HCT116 (cell line): ENCODE results near the gene ASIP. TPM values are rescaled to one million over a fixed set of nuclear protein-coding genes. Genes with fewer than 3 reads are reported as not detected.
"Not testable (repeated sequence)": the region's sequence is repeated elsewhere in the genome, so short reads cannot be mapped to it uniquely, and the experiment has no call there.

Source experiments
- ATAC-seq: fragments of 200-7000 bp; cut with Tn5 transposase; 2 replicates; pipeline ENCODE4 v1.9.1; 2020; ENCODE audit warnings: mild to moderate bottlenecking, moderate library complexity
- BruUV-seq: library from RNA; stranded (reverse); fragments of 400-500 nt; replicated peaks from 2 replicates; lab custom pipeline; 2021; lab: Mats Ljungman, UMichigan
- CTCF ChIA-PET: fragments of 300-600 bp; sonication (Branson Sonifier 250); formaldehyde crosslinking; loops from one replicate; lab custom pipeline; 2021; ENCODE audit warnings: antibody characterized with exemption; lab: Charles Lee
- POLR2A ChIA-PET: fragments of 300-600, 350-600 bp; sonication (Branson Sonifier 250); formaldehyde crosslinking; loops from one replicate; lab custom pipeline; 2021; ENCODE audit warnings: antibody characterized with exemption; lab: Charles Lee
- RAD21 ChIA-PET, 2 experiments: fragments of 300-600 bp; sonication (Branson Sonifier 250); formaldehyde crosslinking; loops; one replicate each; lab custom pipeline; 2023; ENCODE audit warnings: low total read pairs in 2 of 2; ENCODE audit not compliant: uncharacterized antibody in 2 of 2, unreplicated experiment in 2 of 2, low non-redundant PET in 1 of 2; lab: Charles Lee
- DNase-seq: peaks from one replicate; pipeline ENCODE4 v3.0.0-alpha.2; 2010; ENCODE audit warnings: low read depth, low spot score
- H2AFZ ChIP-seq: fragments of 200-600 bp; shearing (Covaris generic), sonication (generic); 2 replicates; pipeline ENCODE4 v1.6.1; 2017; ENCODE audit warnings: low read depth, mixed run types, mixed read lengths, antibody characterized with exemption, low read length; ENCODE audit not compliant: poor library complexity, severe bottlenecking
- H3K27ac ChIP-seq: 2 replicates; pipeline ENCODE4 v1.5.1; 2012; ENCODE audit warnings: low read depth, low read length
- H3K27me3 ChIP-seq: fragments of 200-600 bp; sonication (generic); 2 replicates; pipeline ENCODE4 v1.6.1; 2016; ENCODE audit warnings: mixed run types, low read length, mixed read lengths; ENCODE audit not compliant: insufficient read depth
- H3K36me3 ChIP-seq, 2 experiments: fragments of 200-500 bp in 1 of 2; fragments of 200-600 bp in 1 of 2; sonication (Bioruptor generic) in 1 of 2; sonication (generic) in 1 of 2; 2 replicates each; pipeline versions ENCODE4 v1.5.1 to v1.6.1; 2014 to 2016; ENCODE audit warnings: low read length in 2 of 2, inconsistent platforms in 1 of 2, mixed read lengths in 1 of 2, mixed run types in 1 of 2; ENCODE audit not compliant: insufficient read depth in 2 of 2, control insufficient read depth in 1 of 2
- H3K4me1 ChIP-seq, 2 experiments: fragments of 200-600 bp in 1 of 2; sonication (generic) in 1 of 2; 2 replicates each; pipeline versions ENCODE4 v1.5.1 to v1.6.1; 2012 to 2017; ENCODE audit warnings: low read length in 2 of 2, inconsistent platforms in 1 of 2, mild to moderate bottlenecking in 1 of 2, mixed read lengths in 1 of 2, mixed run types in 1 of 2, moderate library complexity in 1 of 2; ENCODE audit not compliant: insufficient read depth in 2 of 2, control insufficient read depth in 1 of 2
- H3K4me2 ChIP-seq: fragments of 200-600 bp; sonication (generic); 2 replicates; pipeline ENCODE4 v1.6.1; 2017; ENCODE audit warnings: mixed run types, low read length, mixed read lengths
- H3K4me3 ChIP-seq, 2 experiments: fragments of 200-600 bp in 1 of 2; sonication (generic) in 1 of 2; replicated peaks in 1 of 2; 2 replicates each; pipeline ENCODE4 v1.5.1; 2011 to 2016; ENCODE audit warnings: low read length in 2 of 2, control low read depth in 1 of 2, low read depth in 1 of 2, mild to moderate bottlenecking in 1 of 2, mixed read lengths in 1 of 2, mixed run types in 1 of 2
- H3K79me2 ChIP-seq: fragments of 200-600 bp; sonication (generic); 2 replicates; pipeline ENCODE4 v1.6.1; 2017; ENCODE audit warnings: mild to moderate bottlenecking, mixed run types, low read length, moderate library complexity, mixed read lengths; ENCODE audit not compliant: insufficient read depth
- H3K9ac ChIP-seq: fragments of 200-600 bp; sonication (generic); 2 replicates; pipeline ENCODE4 v1.6.1; 2016; ENCODE audit warnings: low read length, mixed read lengths
- H3K9me2 ChIP-seq: fragments of 200-600 bp; sonication (generic), shearing (Covaris generic); 2 replicates; pipeline ENCODE4 v1.6.1; 2017; ENCODE audit warnings: mixed run types, mild to moderate bottlenecking, moderate library complexity; ENCODE audit not compliant: insufficient read depth
- H3K9me3 ChIP-seq, 2 experiments: fragments of 200-500 bp in 1 of 2; fragments of 200-600 bp in 1 of 2; sonication (Bioruptor generic) in 1 of 2; sonication (generic) in 1 of 2; 2 replicates each; pipeline ENCODE4 v1.6.1; 2014 to 2017; ENCODE audit warnings: low read length in 2 of 2, mixed read lengths in 2 of 2, inconsistent platforms in 1 of 2, low read depth in 1 of 2, mild to moderate bottlenecking in 1 of 2, mixed run types in 1 of 2, moderate library complexity in 1 of 2; ENCODE audit not compliant: control insufficient read depth in 1 of 2, insufficient read depth in 1 of 2
- H4K20me1 ChIP-seq: fragments of 200-600 bp; sonication (generic), shearing (Covaris generic); 2 replicates; pipeline ENCODE4 v1.6.1; 2017; ENCODE audit warnings: mixed run types, mild to moderate bottlenecking, moderate library complexity; ENCODE audit not compliant: insufficient read depth
- CBX3 ChIP-seq: IDR thresholded peaks from 2 replicates; pipeline ENCODE4 v1.6.1; 2012; ENCODE audit warnings: low read depth
- EZH2phosphoT487 ChIP-seq: fragments of 200-600 bp; IDR thresholded peaks from 2 replicates; pipeline ENCODE4 v1.6.1; 2018; ENCODE audit warnings: antibody characterized with exemption, borderline replicate concordance
- POLR2AphosphoS5 ChIP-seq: IDR thresholded peaks from 2 replicates; pipeline ENCODE4 v1.6.1; 2011; ENCODE audit warnings: mild to moderate bottlenecking, low read depth, low read length, moderate library complexity
- SIN3A ChIP-seq: IDR thresholded peaks from 2 replicates; pipeline ENCODE4 v1.6.1; 2012; ENCODE audit warnings: low read depth
- TCF7L2 ChIP-seq: IDR thresholded peaks from 2 replicates; pipeline ENCODE4 v1.7.0; 2011; ENCODE audit warnings: borderline replicate concordance, inconsistent platforms; ENCODE audit not compliant: insufficient read depth, insufficient read length; ENCODE audit errors: extremely low read depth
- YY1 ChIP-seq: IDR thresholded peaks from 2 replicates; pipeline ENCODE4 v1.6.1; 2011; ENCODE audit warnings: low read length, low read depth, moderate library complexity, mild to moderate bottlenecking; ENCODE audit not compliant: insufficient replicate concordance; ENCODE audit errors: extremely low read depth
- ZBTB33 ChIP-seq: IDR thresholded peaks from 2 replicates; pipeline ENCODE4 v1.6.1; 2011; ENCODE audit warnings: mild to moderate bottlenecking, low read length, moderate library complexity; ENCODE audit not compliant: insufficient replicate concordance; ENCODE audit errors: extremely low read depth
- intact Hi-C: fragments of 100-400 bp; cut with micrococcal nuclease; formaldehyde crosslinking; loops from 2 replicates; pipeline ENCODE4 v1.10.0; 2022
- total RNA-seq: library from RNA; stranded (reverse); gene quantifications from one replicate; pipeline ENCODE4 v1.2.1, GENCODE V29; 2021; ENCODE audit not compliant: unreplicated experiment

ASIP gene
- total RNA-seq, 1 experiment from 2014 or later = not detected

- intact Hi-C loops, H3K79me2 ChIP-seq, H3K4me3 ChIP-seq, H3K36me3 ChIP-seq, H3K27me3 ChIP-seq, DNase-seq, H3K9me2 ChIP-seq, CTCF ChIA-PET, RAD21 ChIA-PET, H4K20me1 ChIP-seq, H3K4me1 ChIP-seq, ATAC-seq, H3K27ac ChIP-seq, H3K4me2 ChIP-seq, POLR2A ChIA-PET, BruUV-seq, H3K9ac ChIP-seq, H3K9me3 ChIP-seq, H2AFZ ChIP-seq: not testable (repeated sequence)
Observed at GRCh38 chr20:34224251-34224650, 17.0 kb upstream of the ASIP start.

GRCh38 chr20:34231634-34232033, 9.6 kb upstream of the ASIP start:
- Histone ChIP-seq H3K36me3 (no peaks in the 10 kb centered on the region), H3K4me3 (no peak overlapping the region), H3K4me2 (no peak overlapping the region), H3K4me1 (no peaks in the 10 kb centered on the region), H3K9ac (no peak overlapping the region), H4K20me1 (no peaks in the 10 kb centered on the region), H3K27ac (no peak overlapping the region)
- RAD21 ChIA-PET = no interaction called here
- intact Hi-C loops = no loop called here
- TF ChIP-seq POLR2AphosphoS5 = no peak
- no peak for TF ChIP-seq SIN3A
- TF ChIP-seq, all 23 proteins: peak for 0
- DNase-seq (no peak), ATAC-seq (no peak)
- CTCF ChIA-PET = no interaction called here
- Histone ChIP-seq H2AFZ (no peak overlapping the region), H3K9me2 (no peaks in the 10 kb centered on the region), H3K79me2 (no peaks in the 10 kb centered on the region), H3K27me3 (no peaks in the 10 kb centered on the region), H3K9me3 (no peaks in the 10 kb centered on the region)
- no TSS peak for BruUV-seq
- POLR2A ChIA-PET = no interaction called here

- H3K4me1 ChIP-seq = no peaks in the 10 kb centered on the region
- POLR2A ChIA-PET = no interaction called here
- H3K27me3 ChIP-seq = no peaks in the 10 kb centered on the region
- no peak overlapping the region for H2AFZ ChIP-seq
- no peak overlapping the region for H3K4me2 ChIP-seq
- intact Hi-C loops = no loop called here
- no peaks in the 10 kb centered on the region for H3K9me2 ChIP-seq
- RAD21 ChIA-PET = no interaction called here
- 0 out of 4 replicates have a peak, but pooled peaks cover 0 to 3% of the 10 kb centered on the region in 2 experiments for H3K9me3 ChIP-seq
- CTCF ChIA-PET = no interaction called here
- no peak overlapping the region for H3K4me3 ChIP-seq
- H3K9ac ChIP-seq = no peak overlapping the region
- no TSS peak for BruUV-seq
- no peaks in the 10 kb centered on the region for H3K36me3 ChIP-seq
- H3K27ac ChIP-seq = no peak overlapping the region
- no peak for ATAC-seq
- no peak for DNase-seq
- no peaks in the 10 kb centered on the region for H3K79me2 ChIP-seq
- H4K20me1 ChIP-seq = no peaks in the 10 kb centered on the region
- TF ChIP-seq YY1 = no peak
- no peak for TF ChIP-seq POLR2AphosphoS5
- no peak for TF ChIP-seq EZH2phosphoT487
- no peak for TF ChIP-seq CBX3
- no peak for TF ChIP-seq SIN3A
- no peak for TF ChIP-seq TCF7L2
- TF ChIP-seq ZBTB33 = no peak
Observed at GRCh38 chr20:34232494-34233087, 8.6 kb upstream of the ASIP start.
